HG03135 (cell line): ENCODE results near the gene LSM4.
"Not testable (repeated sequence)": the region's sequence is repeated elsewhere in the genome, so short reads cannot be mapped to it uniquely, and the experiment has no call there.

Experiments used
- ATAC-seq: cut with Tn5 transposase; IDR thresholded peaks from one replicate; pipeline ENCODE4 v1.9.1; 2021; ENCODE audit warnings: mild to moderate bottlenecking, moderate library complexity; ENCODE audit not compliant: unreplicated experiment

Gene LSM4

GRCh38 chr19:18340990-18341868 lies 18.4 kb upstream of the LSM4 start:
- peak; percentile 45 for ATAC-seq

- ATAC-seq = no peak
These were observed 17.5 kb upstream of the LSM4 start, which contains the start of gene PGPEP1 for GRCh38 chr19:18340190-18340989. PGPEP1 (plus strand) TSS chr19:18340598; CDS start chr19:18340682, 84 bp downstream.

- no peak for ATAC-seq
These were observed 16.8 kb upstream of the LSM4 start for GRCh38 chr19:18339723-18340122.

GRCh38 chr19:18338541-18338940 lies 15.7 kb upstream of the LSM4 start:
- ATAC-seq = no peak

GRCh38 chr19:18336121-18336520 lies 13.2 kb upstream of the LSM4 start:
- ATAC-seq = no peak

- no peak for ATAC-seq
These were observed 10.8 kb upstream of the LSM4 start for GRCh38 chr19:18333680-18334079.

GRCh38 chr19:18332917-18333530 lies 10.1 kb upstream of the LSM4 start:
- no peak for ATAC-seq

GRCh38 chr19:18330868-18331267 lies 8.0 kb upstream of the LSM4 start:
- no peak for ATAC-seq

- no peak for ATAC-seq
These were observed 6.1 kb upstream of the LSM4 start for GRCh38 chr19:18329035-18329376.

- ATAC-seq = peak; percentile 64
These were observed 5.6 kb upstream of the LSM4 start for GRCh38 chr19:18328340-18329034.

GRCh38 chr19:18326772-18327171 lies 3.9 kb upstream of the LSM4 start:
- no peak for ATAC-seq

GRCh38 chr19:18324373-18324731 lies 1.5 kb upstream of the LSM4 start:
- not testable (repeated sequence) for ATAC-seq

- ATAC-seq = no peak
These were observed 538 bp downstream of the LSM4 start for GRCh38 chr19:18322318-18322758.

- no peak for ATAC-seq
These were observed 1.2 kb downstream of the LSM4 start for GRCh38 chr19:18321734-18322102.

GRCh38 chr19:18320865-18321733 lies 1.8 kb downstream of the LSM4 start:
- ATAC-seq = no peak

- no peak for ATAC-seq
These were observed 3.2 kb downstream of the LSM4 start for GRCh38 chr19:18319591-18320135.

- no peak for ATAC-seq
These were observed 4.7 kb downstream of the LSM4 start for GRCh38 chr19:18317961-18318800.

- no peak for ATAC-seq
These were observed 9.5 kb downstream of the LSM4 start for GRCh38 chr19:18313398-18313797.

GRCh38 chr19:18312092-18312534 lies 10.8 kb downstream of the LSM4 start:
- no peak for ATAC-seq
